Astrocyte of the cerebellum (primary cell): ENCODE data around the gene RBM10.
A peak's percentile ranks its signal among the peaks of the same experiment; 100 is the strongest.

Experiments
- DNase-seq: peaks from one replicate; pipeline ENCODE4 v3.0.0-alpha.2; 2011; ENCODE audit warnings: low read depth
- H3K4me3 ChIP-seq: 2 replicates; pipeline ENCODE4 v1.5.1; 2011; ENCODE audit warnings: mild to moderate bottlenecking, low read depth, low read length, moderate library complexity
- CTCF ChIP-seq: IDR thresholded peaks from 2 replicates; pipeline ENCODE4 v1.5.1; 2012; ENCODE audit warnings: low read length, low read depth, moderate library complexity, mild to moderate bottlenecking; ENCODE audit errors: missing control alignments
- in situ Hi-C: cut with HindIII; loops from 2 replicates; pipeline ENCODE4 v1.10.0; 2017; ENCODE audit warnings: low sequenced_read_pairs

The RBM10 gene

GRCh38 chrX:47228550-47229270, 83.7 kb downstream of the RBM10 start:
- no peak for TF ChIP-seq CTCF
- DNase-seq = no peak
- in situ Hi-C loops = no loop called here
- H3K4me3 ChIP-seq = no peak overlapping the region

DNA sequence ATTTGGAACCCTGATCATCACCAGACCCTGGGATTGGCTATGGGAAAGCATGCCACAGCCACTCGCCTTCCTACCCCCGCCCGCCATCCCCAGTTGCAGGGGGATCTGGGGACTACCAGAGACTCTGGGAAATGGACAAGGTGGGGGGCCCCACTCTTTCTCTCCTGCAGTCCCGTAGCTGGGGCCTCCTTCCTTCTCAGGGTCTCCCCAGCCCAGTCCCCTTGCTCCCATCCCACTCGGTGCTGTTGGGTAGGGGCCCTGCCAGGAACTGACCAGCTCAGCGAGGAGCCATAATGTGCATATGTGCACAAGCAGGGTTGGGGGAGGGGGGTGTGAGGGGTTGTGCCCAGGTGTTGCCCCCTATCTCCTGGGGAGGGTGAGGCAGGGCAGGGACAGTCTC, 84.4 kb downstream of the RBM10 start:
- no peak for TF ChIP-seq CTCF
- DNase-seq = no peak
- in situ Hi-C loops = no loop called here
- no peak overlapping the region for H3K4me3 ChIP-seq

DNA sequence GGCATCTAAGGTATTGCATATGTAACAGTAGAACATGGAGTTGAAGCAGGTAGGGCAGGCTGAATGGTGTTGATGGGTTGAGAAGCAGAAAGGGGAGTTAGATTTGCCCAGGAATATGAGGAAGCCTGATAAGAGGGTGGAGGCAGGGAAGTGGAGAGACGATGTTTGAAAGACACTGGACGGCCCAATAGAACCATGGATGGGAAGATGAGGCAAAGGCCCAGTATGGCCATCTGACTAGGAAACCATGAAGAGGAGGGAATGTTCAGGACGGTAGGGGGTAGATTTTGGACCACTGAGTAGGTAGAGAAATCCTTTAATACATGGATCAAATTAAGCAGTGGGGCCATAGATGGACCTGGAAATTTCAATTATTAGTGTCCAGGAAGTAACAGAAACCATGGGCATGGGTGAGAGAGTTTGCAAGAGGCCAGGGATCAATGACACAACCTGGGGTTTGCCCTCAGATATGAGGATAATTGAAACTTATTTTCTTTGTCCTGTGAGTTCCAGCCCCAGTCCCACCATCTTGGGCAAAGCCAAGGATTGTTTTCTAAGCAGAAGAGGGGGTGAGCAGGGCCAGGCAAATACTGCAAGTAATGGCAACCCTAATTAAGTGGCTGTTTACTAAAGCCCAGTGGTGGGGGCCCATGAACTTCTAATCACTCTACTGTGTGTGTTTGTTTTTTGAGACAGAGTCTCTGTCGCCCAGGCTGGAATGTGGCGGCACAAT, 85.3 kb downstream of the RBM10 start:
- no peak for TF ChIP-seq CTCF
- no peak for DNase-seq
- no peak overlapping the region for H3K4me3 ChIP-seq
- in situ Hi-C loops = no loop called here

- in situ Hi-C loops = no loop called here
- no peak for TF ChIP-seq CTCF
- no peak for DNase-seq
- H3K4me3 ChIP-seq = no peak overlapping the region
Measured at GRCh38 chrX:47231167-47231566, 86.1 kb downstream of the RBM10 start.

- TF ChIP-seq CTCF = no peak
- peak overlapping the region; percentile 61 for H3K4me3 ChIP-seq
- DNase-seq = no peak
- in situ Hi-C loops = no loop called here
Measured at GRCh38 chrX:47232197-47232802, 87.3 kb downstream of the RBM10 start.

DNA sequence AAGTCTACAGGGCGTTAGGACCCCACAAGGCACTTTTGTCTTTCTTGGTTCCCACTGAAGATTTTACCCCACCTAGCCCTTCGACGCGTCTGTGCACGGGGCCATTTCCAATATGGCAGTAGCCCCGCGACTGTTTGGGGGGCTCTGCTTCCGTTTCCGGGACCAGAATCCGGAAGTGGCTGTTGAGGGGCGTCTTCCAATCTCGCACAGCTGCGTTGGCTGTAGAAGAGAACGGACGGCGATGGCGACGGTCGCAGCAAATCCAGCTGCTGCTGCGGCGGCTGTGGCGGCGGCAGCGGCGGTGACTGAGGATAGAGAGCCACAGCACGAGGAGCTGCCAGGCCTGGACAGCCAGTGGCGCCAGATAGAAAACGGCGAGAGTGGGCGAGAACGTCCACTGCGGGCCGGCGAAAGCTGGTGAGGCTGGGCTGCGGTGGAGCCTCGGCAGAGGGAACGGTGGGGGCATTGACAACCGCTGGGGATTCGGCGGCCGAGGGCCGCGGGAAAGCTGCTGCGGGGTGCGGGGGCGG, 87.8 kb downstream of the RBM10 start, which contains the start of gene USP11:
Gene USP11, plus strand, starts transcription at position 207 of the 530 bp plus-strand sequence. Its CDS starts 35 bp downstream, at position 242.
- no peak for TF ChIP-seq CTCF
- in situ Hi-C loops = no loop called here
- DNase-seq = peak; percentile 6
- H3K4me3 ChIP-seq = peak within 1 kb of the TSS; percentile 61
